OCI-LY7 (cell line): ENCODE results near the gene SGSM2. TPM values are rescaled to one million over a fixed set of nuclear protein-coding genes. Genes with fewer than 3 reads are reported as not detected.

ENCODE experiments used
- BruUV-seq: library from RNA; stranded (reverse); fragments of 400-500 nt; replicated peaks from 2 replicates; lab custom pipeline; 2021; lab: Mats Ljungman, UMichigan
- CTCF ChIA-PET: fragments of 300-600 bp; sonication (Branson Sonifier 250); formaldehyde crosslinking; loops from one replicate; lab custom pipeline; 2022; ENCODE audit warnings: antibody characterized with exemption; ENCODE audit not compliant: unreplicated experiment; lab: Charles Lee
- POLR2A ChIA-PET: fragments of 300-600 bp; sonication (Branson Sonifier 250); formaldehyde crosslinking; loops from one replicate; lab custom pipeline; 2022; ENCODE audit warnings: antibody characterized with exemption; lab: Charles Lee
- DNase-seq: peaks from one replicate; pipeline ENCODE4 v3.0.0-alpha.2; 2015; ENCODE audit warnings: low spot score
- H2AFZ ChIP-seq: fragments of 200-600 bp; sonication (generic), shearing (Covaris generic); 2 replicates; pipeline ENCODE4 v1.6.1; 2014; ENCODE audit warnings: mild to moderate bottlenecking, antibody characterized with exemption, low read length, moderate library complexity
- H3K27ac ChIP-seq: fragments of 200-600 bp; sonication (generic); 2 replicates; pipeline ENCODE4 v1.5.1; 2014; ENCODE audit warnings: mixed run types, low read depth, mild to moderate bottlenecking, moderate library complexity, low read length, inconsistent platforms; ENCODE audit not compliant: poor library complexity, severe bottlenecking
- H3K36me3 ChIP-seq: fragments of 200-600 bp; sonication (generic); 2 replicates; pipeline ENCODE4 v1.6.1; 2014; ENCODE audit warnings: mild to moderate bottlenecking, antibody characterized with exemption, low read length, moderate library complexity, mixed read lengths; ENCODE audit not compliant: insufficient read depth
- H3K4me1 ChIP-seq: fragments of 200-600 bp; sonication (generic); 2 replicates; pipeline ENCODE4 v1.5.1; 2014; ENCODE audit warnings: mild to moderate bottlenecking, low read length; ENCODE audit not compliant: insufficient read depth, poor library complexity, severe bottlenecking
- H3K4me2 ChIP-seq: fragments of 200-600 bp; sonication (generic); 2 replicates; pipeline ENCODE4 v1.6.1; 2014; ENCODE audit warnings: mild to moderate bottlenecking, low read length
- H3K4me3 ChIP-seq: fragments of 200-600 bp; sonication (generic); 2 replicates; pipeline ENCODE4 v1.5.1; 2014; ENCODE audit warnings: mild to moderate bottlenecking, low read depth, low read length; ENCODE audit not compliant: poor library complexity, severe bottlenecking
- H3K79me2 ChIP-seq: fragments of 200-600 bp; sonication (generic); 2 replicates; pipeline ENCODE4 v1.6.1; 2016; ENCODE audit warnings: low read depth, mild to moderate bottlenecking, low read length, moderate library complexity, mixed read lengths; ENCODE audit not compliant: insufficient read depth
- H3K9me2 ChIP-seq: fragments of 200-600 bp; sonication (generic); 2 replicates; pipeline ENCODE4 v1.6.1; 2016; ENCODE audit warnings: mild to moderate bottlenecking, low read length, mixed read lengths; ENCODE audit not compliant: insufficient read depth
- H3K9me3 ChIP-seq: fragments of 200-600 bp; sonication (generic); 2 replicates; pipeline ENCODE4 v1.6.1; 2014; ENCODE audit warnings: mild to moderate bottlenecking, mixed run types, low read length, mixed read lengths
- H4K20me1 ChIP-seq: fragments of 200-600 bp; sonication (generic); 2 replicates; pipeline ENCODE4 v1.6.1; 2014; ENCODE audit warnings: mild to moderate bottlenecking, antibody characterized with exemption, low read length, moderate library complexity, mixed read lengths; ENCODE audit not compliant: insufficient read depth
- CTCF ChIP-seq: fragments of 200-600 bp; sonication (generic); conservative IDR thresholded peaks from 2 replicates; pipeline ENCODE4 v1.5.1; 2014; ENCODE audit warnings: mild to moderate bottlenecking, antibody characterized with exemption, low read length, moderate library complexity, mixed read lengths
- EZH2phosphoT487 ChIP-seq: fragments of 200-600 bp; sonication (generic); IDR thresholded peaks from 2 replicates; pipeline ENCODE4 v1.6.1; 2018; ENCODE audit warnings: low read depth, borderline replicate concordance, mild to moderate bottlenecking, mixed run types, antibody characterized with exemption, low read length, moderate library complexity, mixed read lengths
- intact Hi-C: fragments of 100-400 bp; cut with micrococcal nuclease; formaldehyde crosslinking; loops from one replicate; pipeline ENCODE4 v1.10.0; 2022; ENCODE audit not compliant: unreplicated experiment
- total RNA-seq, 2 experiments: library from RNA; depleted of rRNA in 1 of 2; stranded (reverse); fragments of >200 nt in 1 of 2; shearing (Covaris generic) in 1 of 2; gene quantifications; 2 replicates each; pipeline ENCODE4 v1.2.3, GENCODE V29; 2014 to 2022

Gene SGSM2
- total RNA-seq, 2 experiments from 2014 or later: 44.0 to 50.6 TPM

GRCh38 chr17:2416010-2416734 is 78.9 kb downstream of the SGSM2 start:
- POLR2A ChIA-PET: interaction anchor here (0.6 to 2.0 kb wide), 6 partner anchors 14 to 134 kb away, joined by 3 to 9 read pairs (median 5); no protein-coding TSS in a partner anchor
- Histone ChIP-seq H3K27ac (no peak overlapping the region), H3K9me3 (no peaks in the 10 kb centered on the region), H4K20me1 (no peaks in the 10 kb centered on the region; the same call in 1 of the 2 replicates), H3K4me1 (no peaks in the 10 kb centered on the region), H3K79me2 (no peaks in the 10 kb centered on the region), H3K36me3 (peaks cover 71% of the 10 kb centered on the region), H3K9me2 (no peaks in the 10 kb centered on the region), H2AFZ (no peak overlapping the region), H3K4me2 (no peak overlapping the region), H3K4me3 (no peak overlapping the region)
- no TSS peak for BruUV-seq
- CTCF ChIA-PET: interaction anchor here (0.5 to 1.7 kb wide), 2 partner anchors 34 to 76 kb away, joined by 3 to 23 read pairs; no protein-coding TSS in a partner anchor
- DNase-seq: peak; percentile 81
- intact Hi-C loops: loop anchor here (1.0 kb wide), 1 partner anchor 34 kb away; no protein-coding TSS in a partner anchor
- TF ChIP-seq CTCF (peak; percentile 98), EZH2phosphoT487 (no peak)

GRCh38 chr17:2418572-2418971 is 81.3 kb downstream of the SGSM2 start:
- no peaks in the 10 kb centered on the region; the same call in 1 of the 2 replicates for H4K20me1 ChIP-seq
- no peak overlapping the region for H3K27ac ChIP-seq
- no peaks in the 10 kb centered on the region for H3K9me2 ChIP-seq
- DNase-seq: no peak
- BruUV-seq: no TSS peak
- ChIA-PET CTCF (interaction anchor here (0.6 kb wide), 1 partner anchor 396 kb away, joined by 3 read pairs; no protein-coding TSS in a partner anchor), POLR2A (interaction anchor here (0.6 to 0.8 kb wide), 4 partner anchors 17 to 79 kb away, joined by 3 to 7 read pairs (median 3); no protein-coding TSS in a partner anchor)
- TF ChIP-seq EZH2phosphoT487 (no peak), CTCF (no peak)
- intact Hi-C loops: no loop called here
- no peaks in the 10 kb centered on the region for H3K9me3 ChIP-seq
- no peaks in the 10 kb centered on the region for H3K4me1 ChIP-seq
- no peaks in the 10 kb centered on the region for H3K79me2 ChIP-seq
- no peak overlapping the region for H3K4me3 ChIP-seq
- no peak overlapping the region for H3K4me2 ChIP-seq
- H3K36me3 ChIP-seq: peaks cover 74% of the 10 kb centered on the region
- H2AFZ ChIP-seq: no peak overlapping the region
